ENCODE measurements around the gene PIK3C3. TPM values are rescaled to one million over a fixed set of nuclear protein-coding genes. Genes with fewer than 3 reads are reported as not detected.

The PIK3C3 gene
- total RNA-seq, 1 donor: 67.4 TPM

- no peak overlapping the region for H3K4me3 ChIP-seq (ENCODE audit: low read depth, low read length)
Observed at GRCh38 chr18:41973983-41974382, 18.9 kb downstream of the PIK3C3 start.

GRCh38 chr18:41974796-41975201 is 19.8 kb downstream of the PIK3C3 start:
- TF ChIP-seq, protein P1, sequence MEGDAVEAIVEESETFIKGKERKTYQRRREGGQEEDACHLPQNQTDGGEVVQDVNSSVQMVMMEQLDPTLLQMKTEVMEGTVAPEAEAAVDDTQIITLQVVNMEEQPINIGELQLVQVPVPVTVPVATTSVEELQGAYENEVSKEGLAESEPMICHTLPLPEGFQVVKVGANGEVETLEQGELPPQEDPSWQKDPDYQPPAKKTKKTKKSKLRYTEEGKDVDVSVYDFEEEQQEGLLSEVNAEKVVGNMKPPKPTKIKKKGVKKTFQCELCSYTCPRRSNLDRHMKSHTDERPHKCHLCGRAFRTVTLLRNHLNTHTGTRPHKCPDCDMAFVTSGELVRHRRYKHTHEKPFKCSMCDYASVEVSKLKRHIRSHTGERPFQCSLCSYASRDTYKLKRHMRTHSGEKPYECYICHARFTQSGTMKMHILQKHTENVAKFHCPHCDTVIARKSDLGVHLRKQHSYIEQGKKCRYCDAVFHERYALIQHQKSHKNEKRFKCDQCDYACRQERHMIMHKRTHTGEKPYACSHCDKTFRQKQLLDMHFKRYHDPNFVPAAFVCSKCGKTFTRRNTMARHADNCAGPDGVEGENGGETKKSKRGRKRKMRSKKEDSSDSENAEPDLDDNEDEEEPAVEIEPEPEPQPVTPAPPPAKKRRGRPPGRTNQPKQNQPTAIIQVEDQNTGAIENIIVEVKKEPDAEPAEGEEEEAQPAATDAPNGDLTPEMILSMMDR (IDR thresholded peaks at IDR 0.05; ENCODE audit: insufficient read depth, low read depth, low read length): no peak
- no peak for DNase-seq (ENCODE audit: low read depth)
- H3K4me3 ChIP-seq (ENCODE audit: low read depth, low read length): no peak overlapping the region

More at GRCh38 chr18:41973983-41974382, 18.9 kb downstream of the PIK3C3 start:
- DNase-seq (ENCODE audit: low read depth): no peak
- TF ChIP-seq, protein P1 (IDR thresholded peaks at IDR 0.05; ENCODE audit: insufficient read depth, low read depth, low read length): no peak

- no peak for DNase-seq (ENCODE audit: low read depth)
- TF ChIP-seq, protein P1 (IDR thresholded peaks at IDR 0.05; ENCODE audit: insufficient read depth, low read depth, low read length): no peak
- no peak overlapping the region for H3K4me3 ChIP-seq (ENCODE audit: low read depth, low read length)
Observed at GRCh38 chr18:41975284-41975683, 20.2 kb downstream of the PIK3C3 start.

GRCh38 chr18:41977233-41977632 is 22.2 kb downstream of the PIK3C3 start:
- H3K4me3 ChIP-seq (ENCODE audit: low read depth, low read length): no peak overlapping the region
- no peak for DNase-seq (ENCODE audit: low read depth)
- TF ChIP-seq, protein P1 (IDR thresholded peaks at IDR 0.05; ENCODE audit: insufficient read depth, low read depth, low read length): no peak

DNA sequence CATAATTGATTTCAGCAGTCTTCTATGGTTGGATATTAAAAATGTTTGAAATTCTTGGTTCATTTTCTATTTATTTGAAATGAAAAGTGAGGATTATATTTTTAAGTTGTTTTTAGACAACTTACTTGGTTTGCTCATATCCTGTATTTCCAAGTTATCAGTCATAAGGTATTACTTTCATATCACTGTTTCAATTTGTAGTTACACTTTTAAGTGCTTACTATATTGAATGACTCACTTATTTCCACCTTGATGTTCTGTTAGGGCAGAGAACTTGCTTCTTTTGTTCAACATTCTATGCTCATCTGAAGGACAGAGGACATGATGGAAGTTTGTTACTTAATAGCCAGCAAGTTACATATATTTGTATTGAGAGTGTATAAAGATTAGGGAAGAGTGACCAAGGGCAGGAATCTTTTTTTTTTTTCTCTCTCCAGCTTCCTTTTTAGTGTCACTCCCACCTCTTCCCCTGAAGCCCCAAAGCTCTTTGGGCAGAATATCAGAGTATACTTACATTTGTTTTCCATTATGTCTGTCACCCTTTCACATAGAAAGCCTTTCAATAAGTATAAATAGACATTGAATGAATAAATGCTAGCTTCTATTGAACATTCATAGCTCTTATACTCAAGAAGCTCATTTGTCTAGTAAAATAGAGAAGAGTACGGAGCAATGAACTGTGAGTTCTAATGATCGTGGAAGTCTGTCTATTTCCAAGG is 28.1 kb downstream of the PIK3C3 start:
- TF ChIP-seq, protein P1 (IDR thresholded peaks at IDR 0.05; ENCODE audit: insufficient read depth, low read depth, low read length): no peak
- no peak for DNase-seq (ENCODE audit: low read depth)

GRCh38 chr18:41985914-41986313 is 30.9 kb downstream of the PIK3C3 start:
- no peak for DNase-seq (ENCODE audit: low read depth)
- H3K4me3 ChIP-seq (ENCODE audit: low read depth, low read length): no peak overlapping the region
- TF ChIP-seq, protein P1 (IDR thresholded peaks at IDR 0.05; ENCODE audit: insufficient read depth, low read depth, low read length): no peak

More for the DNA sequence above, 28.1 kb downstream of the PIK3C3 start:
- H3K4me3 ChIP-seq (ENCODE audit: low read depth, low read length): no peak overlapping the region

GRCh38 chr18:41989508-41989907 is 34.5 kb downstream of the PIK3C3 start:
- DNase-seq (ENCODE audit: low read depth): no peak
- TF ChIP-seq, protein P1 (IDR thresholded peaks at IDR 0.05; ENCODE audit: insufficient read depth, low read depth, low read length): no peak
- H3K4me3 ChIP-seq (ENCODE audit: low read depth, low read length): no peak overlapping the region
